ENCODE results near the gene INS. TPM values are rescaled to one million over a fixed set of nuclear protein-coding genes. Genes with fewer than 3 reads are reported as not detected.
A peak's percentile ranks its signal among the peaks of the same experiment; 100 is the strongest.

Gene INS
- total RNA-seq, 2 experiments from 2014 or later = not detected

DNA sequence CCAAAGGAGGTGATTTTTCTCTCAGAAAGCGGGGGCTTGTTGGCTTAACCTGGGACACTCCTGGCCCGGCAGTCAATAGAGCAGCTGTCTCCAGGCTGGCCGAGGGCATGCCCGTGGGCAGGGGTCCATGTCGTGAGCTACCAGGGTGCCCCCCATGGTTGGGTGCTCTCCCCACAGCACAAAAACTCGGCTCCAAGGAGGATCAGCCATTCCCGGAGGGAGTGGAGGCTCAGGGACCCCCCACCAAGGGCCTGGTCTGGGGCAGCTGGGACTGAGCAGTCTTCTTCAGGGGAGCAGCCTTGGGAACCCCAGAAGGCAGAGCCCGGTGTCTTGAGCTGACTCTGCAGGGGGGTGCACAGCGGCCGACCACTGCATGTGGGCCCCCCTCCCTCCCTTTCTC lies 31.4 kb upstream of the INS start:
- CTCF ChIA-PET = interaction anchor here (1.6 kb wide), 1 partner anchor 228 kb away, joined by 5 read pairs; no protein-coding TSS in a partner anchor
- peaks cover 18% of the 10 kb centered on the region for H3K4me1 ChIP-seq (ENCODE audit: insufficient read depth, low read length)
- ATAC-seq (ENCODE audit: poor library complexity) = no peak
- Mint-ChIP-seq H3K4me1 (ENCODE audit: low read depth) (peaks cover 13% of the 10 kb centered on the region), H3K27me3 (peaks cover 12% of the 10 kb centered on the region), H3K36me3 (ENCODE audit: low read depth) (no peaks in the 10 kb centered on the region), H3K4me3 (no peak overlapping the region), H3K9me3 (no peaks in the 10 kb centered on the region), H3K27ac (no peak overlapping the region)
- TF ChIP-seq, protein P1, sequence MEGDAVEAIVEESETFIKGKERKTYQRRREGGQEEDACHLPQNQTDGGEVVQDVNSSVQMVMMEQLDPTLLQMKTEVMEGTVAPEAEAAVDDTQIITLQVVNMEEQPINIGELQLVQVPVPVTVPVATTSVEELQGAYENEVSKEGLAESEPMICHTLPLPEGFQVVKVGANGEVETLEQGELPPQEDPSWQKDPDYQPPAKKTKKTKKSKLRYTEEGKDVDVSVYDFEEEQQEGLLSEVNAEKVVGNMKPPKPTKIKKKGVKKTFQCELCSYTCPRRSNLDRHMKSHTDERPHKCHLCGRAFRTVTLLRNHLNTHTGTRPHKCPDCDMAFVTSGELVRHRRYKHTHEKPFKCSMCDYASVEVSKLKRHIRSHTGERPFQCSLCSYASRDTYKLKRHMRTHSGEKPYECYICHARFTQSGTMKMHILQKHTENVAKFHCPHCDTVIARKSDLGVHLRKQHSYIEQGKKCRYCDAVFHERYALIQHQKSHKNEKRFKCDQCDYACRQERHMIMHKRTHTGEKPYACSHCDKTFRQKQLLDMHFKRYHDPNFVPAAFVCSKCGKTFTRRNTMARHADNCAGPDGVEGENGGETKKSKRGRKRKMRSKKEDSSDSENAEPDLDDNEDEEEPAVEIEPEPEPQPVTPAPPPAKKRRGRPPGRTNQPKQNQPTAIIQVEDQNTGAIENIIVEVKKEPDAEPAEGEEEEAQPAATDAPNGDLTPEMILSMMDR (IDR thresholded peaks at IDR 0.05) = no peak
- no peaks in the 10 kb centered on the region for H3K27me3 ChIP-seq (ENCODE audit: control insufficient read depth in 1 of 2, insufficient read depth in 2 of 2, low read length in 2 of 2)
- H3K36me3 ChIP-seq (ENCODE audit: insufficient read depth, low read length) = no peaks in the 10 kb centered on the region
- POLR2A ChIA-PET = no interaction called here
- no peak overlapping the region for H3K27ac ChIP-seq (ENCODE audit: low read depth in 1 of 2, low read length in 2 of 2)
- H3K4me3 ChIP-seq (ENCODE audit: low read length) = no peak overlapping the region
- no peak for DNase-seq
- intact Hi-C loops (cut with DNase I, micrococcal nuclease) = loop anchor here (10.0 kb wide), 2 partner anchors 342 to 702 kb away; no protein-coding TSS in a partner anchor
- H3K9me3 ChIP-seq (ENCODE audit: control insufficient read depth in 1 of 2, insufficient read depth in 1 of 2, low read length in 2 of 2) = no peaks in the 10 kb centered on the region

DNA sequence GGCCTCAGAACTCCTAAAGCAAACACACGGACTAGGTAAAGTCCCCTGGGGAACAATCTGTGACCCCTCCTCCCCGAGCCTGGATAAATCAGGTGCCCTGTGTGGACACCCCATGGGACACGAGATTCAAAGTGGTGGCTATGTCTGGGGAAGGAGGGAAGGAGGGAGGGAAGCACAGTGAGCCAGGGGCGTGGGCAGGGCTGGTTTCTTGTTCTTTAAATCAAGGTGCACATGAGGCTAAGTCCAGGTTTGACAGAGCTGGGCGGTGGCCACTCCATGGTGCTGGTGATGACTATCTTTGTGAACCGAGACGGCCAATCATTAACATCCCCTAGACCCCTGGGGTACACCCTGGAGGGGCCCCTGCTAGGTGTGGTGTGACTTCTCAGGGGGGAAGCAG lies 30.9 kb upstream of the INS start:
- H3K4me3 ChIP-seq (ENCODE audit: low read length) = no peak overlapping the region
- no peaks in the 10 kb centered on the region for H3K9me3 Mint-ChIP-seq
- intact Hi-C loops (cut with DNase I, micrococcal nuclease) = loop anchor here (10.0 kb wide), 2 partner anchors 343 to 703 kb away; no protein-coding TSS in a partner anchor

DNA sequence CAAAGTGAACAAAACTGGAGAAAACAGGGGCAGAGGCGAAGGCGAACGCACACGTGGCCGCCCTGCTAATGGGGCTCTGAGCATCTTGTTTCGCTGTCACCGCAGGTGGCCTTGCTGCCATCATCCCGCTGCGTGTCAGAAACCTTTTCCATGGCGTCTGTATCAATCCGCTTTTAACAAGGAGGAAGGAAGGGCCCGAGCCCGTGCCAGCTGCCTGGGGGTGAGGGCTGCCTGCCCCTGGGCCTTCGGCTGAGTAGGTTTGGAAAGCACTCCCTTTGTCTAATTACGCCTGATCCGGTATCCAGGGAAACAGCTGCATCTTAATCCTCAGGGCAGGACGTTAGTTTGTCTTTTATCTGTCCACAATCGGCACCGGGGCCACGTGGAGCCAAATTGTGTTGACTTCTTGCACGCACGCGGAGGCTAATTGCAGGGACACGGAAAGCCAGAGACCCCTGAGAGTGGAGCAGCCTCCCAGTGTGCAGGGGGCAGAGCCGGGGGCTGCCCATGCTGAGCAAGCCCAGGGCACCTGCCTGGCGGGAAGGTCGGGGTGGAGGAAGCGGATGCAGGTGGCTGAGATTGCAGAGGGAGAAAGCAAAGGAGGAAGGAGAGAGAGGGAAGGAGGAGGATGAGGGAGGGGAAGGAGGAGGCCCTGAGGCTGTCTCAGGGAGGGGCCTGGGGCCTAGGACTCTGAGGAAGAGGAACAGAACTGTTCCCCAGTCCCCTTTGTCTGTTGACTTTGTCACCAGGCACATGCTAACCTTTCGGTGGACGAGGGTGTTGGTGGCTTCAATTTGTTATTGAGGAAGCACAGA lies 29.9 kb upstream of the INS start:
- Mint-ChIP-seq H3K4me3 (no peak overlapping the region), H3K27me3 (peaks cover 12% of the 10 kb centered on the region), H3K9me3 (no peaks in the 10 kb centered on the region), H3K4me1 (ENCODE audit: low read depth) (peaks cover under 1% of the 10 kb centered on the region), H3K27ac (no peak overlapping the region), H3K36me3 (ENCODE audit: low read depth) (no peaks in the 10 kb centered on the region)
- ChIA-PET CTCF (no interaction called here), POLR2A (no interaction called here)
- no peak for ATAC-seq (ENCODE audit: poor library complexity)
- Histone ChIP-seq H3K4me1 (ENCODE audit: insufficient read depth, low read length) (peaks cover 15% of the 10 kb centered on the region), H3K27me3 (ENCODE audit: control insufficient read depth in 1 of 2, insufficient read depth in 2 of 2, low read length in 2 of 2) (peaks cover 0 to 5% of the 10 kb centered on the region in 2 experiments), H3K36me3 (ENCODE audit: insufficient read depth, low read length) (no peaks in the 10 kb centered on the region), H3K27ac (ENCODE audit: low read depth in 1 of 2, low read length in 2 of 2) (no peak overlapping the region), H3K4me3 (ENCODE audit: low read length) (no peak overlapping the region), H3K9me3 (ENCODE audit: control insufficient read depth in 1 of 2, insufficient read depth in 1 of 2, low read length in 2 of 2) (no peaks in the 10 kb centered on the region)
- peak in 3 of 14 experiments; percentile 13 to 45 (median 45) for DNase-seq
- intact Hi-C loops (cut with DNase I, micrococcal nuclease) = loop anchor here (10.0 kb wide), 2 partner anchors 344 to 704 kb away; no protein-coding TSS in a partner anchor
- TF ChIP-seq, protein P1 (IDR thresholded peaks at IDR 0.05) = no peak

More for the DNA sequence above, 30.9 kb upstream of the INS start:
- Mint-ChIP-seq H3K27me3 (peaks cover 12% of the 10 kb centered on the region), H3K4me3 (no peak overlapping the region), H3K27ac (no peak overlapping the region), H3K36me3 (ENCODE audit: low read depth) (no peaks in the 10 kb centered on the region), H3K4me1 (ENCODE audit: low read depth) (peaks cover 9% of the 10 kb centered on the region)
- peaks cover 15% of the 10 kb centered on the region for H3K4me1 ChIP-seq (ENCODE audit: insufficient read depth, low read length)
- CTCF ChIA-PET = interaction anchor here (1.6 kb wide), 1 partner anchor 229 kb away, joined by 5 read pairs; no protein-coding TSS in a partner anchor
- no peaks in the 10 kb centered on the region for H3K27me3 ChIP-seq (ENCODE audit: control insufficient read depth in 1 of 2, insufficient read depth in 2 of 2, low read length in 2 of 2)
- no peak for ATAC-seq (ENCODE audit: poor library complexity)
- H3K9me3 ChIP-seq (ENCODE audit: control insufficient read depth in 1 of 2, insufficient read depth in 1 of 2, low read length in 2 of 2) = no peaks in the 10 kb centered on the region
- POLR2A ChIA-PET = no interaction called here
- no peaks in the 10 kb centered on the region for H3K36me3 ChIP-seq (ENCODE audit: insufficient read depth, low read length)
- no peak for DNase-seq
- no peak overlapping the region for H3K27ac ChIP-seq (ENCODE audit: low read depth in 1 of 2, low read length in 2 of 2)
- TF ChIP-seq, protein P1 (IDR thresholded peaks at IDR 0.05) = no peak
